ENCODE measurements around the gene NDUFS1.

GRCh38 chr2:206173147-206173546, 13.9 kb upstream of the NDUFS1 start:
- TF ChIP-seq POLR2A (IDR thresholded peaks at IDR 0.05; ENCODE audit: low read depth) (no peak), POLR2AphosphoS5 (IDR thresholded peaks at IDR 0.05) (no peak), EP300 (IDR thresholded peaks at IDR 0.05) (no peak)
- TF ChIP-seq, protein P1, sequence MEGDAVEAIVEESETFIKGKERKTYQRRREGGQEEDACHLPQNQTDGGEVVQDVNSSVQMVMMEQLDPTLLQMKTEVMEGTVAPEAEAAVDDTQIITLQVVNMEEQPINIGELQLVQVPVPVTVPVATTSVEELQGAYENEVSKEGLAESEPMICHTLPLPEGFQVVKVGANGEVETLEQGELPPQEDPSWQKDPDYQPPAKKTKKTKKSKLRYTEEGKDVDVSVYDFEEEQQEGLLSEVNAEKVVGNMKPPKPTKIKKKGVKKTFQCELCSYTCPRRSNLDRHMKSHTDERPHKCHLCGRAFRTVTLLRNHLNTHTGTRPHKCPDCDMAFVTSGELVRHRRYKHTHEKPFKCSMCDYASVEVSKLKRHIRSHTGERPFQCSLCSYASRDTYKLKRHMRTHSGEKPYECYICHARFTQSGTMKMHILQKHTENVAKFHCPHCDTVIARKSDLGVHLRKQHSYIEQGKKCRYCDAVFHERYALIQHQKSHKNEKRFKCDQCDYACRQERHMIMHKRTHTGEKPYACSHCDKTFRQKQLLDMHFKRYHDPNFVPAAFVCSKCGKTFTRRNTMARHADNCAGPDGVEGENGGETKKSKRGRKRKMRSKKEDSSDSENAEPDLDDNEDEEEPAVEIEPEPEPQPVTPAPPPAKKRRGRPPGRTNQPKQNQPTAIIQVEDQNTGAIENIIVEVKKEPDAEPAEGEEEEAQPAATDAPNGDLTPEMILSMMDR (IDR thresholded peaks at IDR 0.05): no peak

Data from esophagus muscularis mucosa (tissue), 4 donors.